HG02852 (cell line): ENCODE data around the gene ADD1.

Experiments used
- ATAC-seq: cut with Tn5 transposase; IDR thresholded peaks from one replicate; pipeline ENCODE4 v1.9.1; 2021; ENCODE audit warnings: mild to moderate bottlenecking, moderate library complexity; ENCODE audit not compliant: unreplicated experiment

The ADD1 gene

DNA sequence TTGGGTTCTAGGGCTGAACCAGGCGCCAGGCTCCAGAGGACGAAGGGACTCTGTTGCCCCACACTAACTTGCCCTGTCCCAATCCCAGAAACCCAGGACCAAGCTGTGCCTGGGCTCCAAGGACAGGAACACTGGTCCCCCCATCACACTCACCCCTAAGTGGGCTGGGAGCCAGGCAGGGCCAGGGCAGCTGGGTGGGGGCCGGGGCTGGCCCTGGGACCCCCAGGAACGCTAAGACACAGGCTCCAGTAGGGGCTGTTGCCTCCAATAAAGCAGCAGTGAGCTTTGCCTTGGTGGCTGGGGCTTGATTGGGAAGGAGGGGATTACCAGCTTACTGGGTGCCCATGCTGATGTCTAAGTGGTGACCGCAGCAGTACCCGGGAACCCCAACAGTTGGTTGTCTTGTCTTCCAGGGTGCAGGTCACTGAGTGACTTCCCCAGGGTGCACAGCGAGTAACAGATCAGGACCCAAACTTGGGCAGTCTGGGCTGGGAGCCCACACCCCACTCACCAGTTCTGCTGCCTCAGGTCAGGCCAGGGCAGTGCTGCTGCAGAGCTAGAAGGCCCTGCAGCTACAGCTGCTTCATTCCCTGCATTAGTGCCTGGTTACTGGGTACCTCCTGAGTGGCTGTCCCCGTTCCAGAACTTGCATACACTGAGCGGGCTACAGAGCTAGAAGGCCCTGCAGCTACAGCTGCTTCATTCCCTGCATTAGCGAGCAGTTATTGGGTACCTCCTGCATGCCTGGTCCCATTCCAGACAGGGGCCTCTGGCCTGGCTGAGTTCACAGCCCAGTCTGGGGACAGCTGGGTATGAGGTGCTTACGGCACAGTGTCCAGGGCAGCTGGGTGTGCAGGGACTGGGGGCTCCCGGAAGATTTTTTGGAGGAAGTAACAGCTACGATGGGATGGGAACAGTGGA is 9.4 kb upstream of the ADD1 start:
- ATAC-seq, result no peak

DNA sequence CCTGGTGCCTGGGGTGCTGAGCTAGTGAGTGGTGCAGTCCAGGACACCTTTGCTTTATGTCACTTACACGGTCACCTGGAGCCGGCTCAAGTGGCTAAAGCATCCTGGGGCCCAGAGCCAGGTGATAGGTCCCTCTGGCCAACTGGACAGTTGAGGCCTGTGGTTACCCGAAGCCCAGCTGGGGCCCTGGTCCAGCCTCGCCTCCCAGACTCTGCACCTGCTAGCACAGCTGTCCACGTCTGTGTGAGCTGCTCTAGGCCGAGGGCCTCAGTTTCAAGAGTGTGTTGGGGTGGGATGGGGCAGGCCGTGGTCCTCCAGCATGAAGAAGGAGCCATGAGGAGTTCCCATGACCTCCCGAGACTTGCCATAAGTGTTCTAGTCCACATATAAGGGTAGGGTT is 7.7 kb upstream of the ADD1 start:
- ATAC-seq, result no peak

DNA sequence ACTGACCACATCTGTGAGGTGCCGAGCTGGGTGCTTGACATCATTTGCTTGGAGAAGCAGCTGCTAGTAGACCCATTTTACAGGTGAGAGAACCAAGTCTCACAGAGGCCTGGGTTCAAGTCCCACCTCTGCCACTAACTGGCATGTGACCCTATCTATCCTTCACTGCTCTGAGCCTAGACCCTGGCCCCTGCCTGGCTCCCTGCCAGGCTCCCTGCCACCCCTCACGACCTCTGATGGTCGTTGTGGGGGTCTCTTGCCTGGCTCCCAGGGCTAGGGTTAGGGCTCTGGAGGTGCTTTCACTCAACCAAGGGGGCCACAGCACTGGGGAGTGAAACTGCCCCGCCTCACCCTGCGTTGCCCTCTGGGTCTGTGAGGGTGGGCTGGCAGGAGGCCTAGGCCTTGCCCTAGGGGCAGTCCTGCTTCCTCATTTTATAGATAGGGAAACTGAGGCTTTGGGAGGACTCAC is 7.2 kb upstream of the ADD1 start:
- ATAC-seq, result no peak

DNA sequence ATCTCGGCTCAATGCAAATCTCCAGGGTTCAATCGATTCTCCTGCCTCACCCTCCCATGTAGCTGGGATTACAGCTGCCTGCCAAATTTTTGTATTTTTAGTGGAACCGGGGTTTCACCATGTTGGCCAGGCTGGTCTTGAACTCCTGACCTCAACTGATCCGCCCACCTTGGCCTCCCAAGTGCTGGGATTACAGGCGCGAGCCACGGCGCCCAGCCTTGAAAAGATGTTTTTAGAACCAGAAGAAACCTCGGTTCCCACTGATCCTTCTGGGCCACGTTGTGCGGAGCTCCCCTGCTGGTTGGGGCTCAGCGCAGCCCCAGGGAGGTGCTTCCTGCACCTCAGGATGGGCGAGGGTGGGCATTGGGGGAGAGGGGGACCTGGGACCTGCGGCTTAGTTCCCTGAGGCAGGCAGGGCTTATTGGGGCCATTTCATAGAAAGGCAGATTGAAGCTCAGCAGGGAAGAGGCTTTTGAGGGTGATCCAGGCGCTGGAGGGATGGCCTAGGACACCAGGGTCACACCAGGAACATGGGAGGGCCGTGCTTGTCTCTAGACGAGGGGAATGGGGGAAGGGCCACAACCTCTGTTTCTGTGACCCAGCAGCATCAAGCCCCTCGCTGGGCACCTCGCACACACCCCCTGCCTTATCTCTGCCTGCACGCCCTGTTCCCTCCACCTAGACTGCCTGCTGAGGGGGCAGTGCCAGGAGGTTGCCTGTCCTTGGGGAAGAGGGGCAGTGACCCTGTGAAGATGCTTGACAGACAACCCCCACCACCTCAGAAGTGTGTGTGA is 6.3 kb upstream of the ADD1 start:
- ATAC-seq, result no peak

DNA sequence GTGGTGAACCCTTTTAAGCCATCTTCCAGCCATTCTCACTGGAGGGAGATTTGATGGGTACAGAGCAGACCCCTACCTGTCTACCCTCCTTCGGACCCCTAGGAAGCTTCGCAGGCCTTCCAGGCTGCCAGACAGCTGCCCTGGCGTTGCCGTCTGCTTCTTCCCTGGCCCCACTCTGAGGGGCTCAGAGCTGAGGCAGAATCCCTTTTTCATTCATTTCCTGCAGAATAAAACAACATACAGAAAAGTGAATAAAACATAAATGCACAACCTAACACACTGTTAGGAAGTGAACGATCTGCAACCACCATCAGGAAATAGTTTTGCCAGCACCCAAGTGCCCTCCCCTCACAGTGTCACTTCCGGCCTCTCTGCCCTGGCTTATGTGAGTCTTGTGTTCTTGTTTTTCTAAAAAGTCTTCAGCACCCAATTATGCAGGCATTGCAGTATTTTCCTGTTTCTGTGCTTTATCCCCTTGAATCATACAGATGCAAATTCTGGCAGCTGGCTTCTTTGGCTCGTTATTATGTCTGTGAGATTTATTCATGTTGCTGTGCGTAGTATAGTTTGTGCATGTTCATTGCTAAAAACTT is 5.6 kb upstream of the ADD1 start:
- ATAC-seq, result no peak

DNA sequence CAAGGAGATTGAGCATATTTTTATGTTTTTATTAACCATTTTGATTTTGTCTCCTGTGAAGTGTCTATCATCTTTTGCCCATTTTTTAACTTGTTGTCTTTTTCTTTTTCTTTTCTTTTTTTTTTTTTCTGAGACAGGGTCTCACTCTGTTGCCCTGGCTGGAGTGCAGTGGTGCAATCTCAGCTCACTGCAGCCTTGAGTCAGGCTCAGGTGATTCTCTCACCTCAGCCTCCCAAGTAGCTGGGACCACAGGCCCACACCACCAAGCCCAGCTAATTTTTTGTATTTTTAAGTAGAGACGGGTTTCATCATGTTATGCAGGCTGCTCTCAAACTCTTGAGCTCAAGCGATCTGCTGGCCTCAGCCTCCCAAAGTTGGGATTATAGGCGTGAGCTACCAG is 4.6 kb upstream of the ADD1 start:
- no peak for ATAC-seq

DNA sequence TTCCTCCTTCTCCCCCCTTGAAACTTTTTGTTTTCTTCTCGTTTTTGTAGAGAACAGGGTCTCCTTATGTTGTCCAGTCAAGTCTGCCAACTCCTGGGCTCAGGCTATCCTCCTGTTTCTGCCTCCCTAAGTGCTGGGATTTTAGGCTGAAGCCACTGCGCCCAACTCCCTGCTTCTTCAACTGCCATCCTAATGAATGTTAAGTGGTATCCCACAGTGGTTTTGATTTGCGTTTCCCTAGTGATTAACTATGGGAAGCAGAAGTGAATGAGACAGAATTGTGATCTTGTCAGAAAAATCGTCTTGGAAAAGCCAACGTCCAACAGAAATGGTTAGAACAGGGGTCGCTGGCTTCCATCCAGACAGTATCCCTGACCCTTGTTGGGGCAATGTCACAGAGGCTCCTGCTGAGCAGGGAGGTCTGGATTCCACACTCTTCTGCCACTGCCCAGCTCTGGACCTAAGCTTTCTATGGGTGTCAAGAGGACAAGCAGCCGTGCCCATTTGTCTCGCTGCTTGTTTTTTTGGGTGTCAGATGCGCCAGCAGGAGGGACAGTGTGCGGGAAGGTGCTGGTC is 869 bp upstream of the ADD1 start:
- peak; percentile 1 for ATAC-seq

DNA sequence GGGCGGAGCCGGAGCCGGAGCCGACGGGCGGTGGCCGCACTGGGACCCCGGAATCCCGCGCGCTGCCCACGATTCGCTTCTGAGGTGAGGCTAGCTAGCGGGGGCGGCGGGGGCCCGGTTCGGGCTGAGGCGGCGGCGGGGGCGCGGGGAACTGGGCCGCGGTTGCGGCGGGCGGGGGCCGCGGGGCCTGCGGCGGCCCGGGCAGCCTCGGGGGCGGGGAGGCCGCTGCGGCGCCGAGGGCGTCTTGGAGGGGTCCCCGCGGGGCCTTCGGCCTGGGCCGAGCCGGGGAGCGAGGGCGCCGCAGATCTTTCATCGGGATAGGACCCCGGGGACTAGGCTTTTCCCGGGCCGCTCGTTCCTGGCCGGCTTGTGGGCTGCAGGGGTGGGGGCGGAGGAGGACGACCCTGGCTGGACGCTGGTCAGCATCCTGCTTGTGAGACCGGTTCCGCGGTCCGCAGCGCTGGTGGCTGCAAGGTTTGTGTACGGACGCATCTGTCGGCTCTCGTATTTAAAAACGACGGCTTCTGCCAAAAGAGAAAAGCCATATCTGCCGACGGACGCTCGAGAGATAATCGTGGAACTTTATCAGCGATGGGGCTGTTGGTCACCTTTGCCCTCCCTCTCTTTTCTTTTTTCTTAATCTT is 419 bp downstream of the ADD1 start:
- ATAC-seq, result no peak

DNA sequence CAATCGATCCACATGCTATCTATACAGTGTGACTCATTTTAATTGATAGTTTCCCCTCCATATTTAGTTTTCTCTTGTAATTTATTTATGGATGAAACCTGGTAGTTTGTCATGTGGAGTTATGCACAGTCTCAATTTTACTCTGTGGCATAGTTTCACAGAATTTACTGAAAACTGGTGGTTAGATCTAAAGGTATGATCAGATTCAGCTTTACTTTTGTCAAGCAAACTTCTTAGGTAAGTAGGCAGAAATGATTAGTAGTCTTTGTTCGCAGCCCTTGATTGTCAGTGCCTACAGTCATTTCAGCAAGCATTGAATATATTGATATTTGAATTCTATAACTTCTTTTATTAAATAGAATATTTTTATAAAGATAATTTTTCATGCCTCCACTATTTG is 2.5 kb downstream of the ADD1 start:
- no peak for ATAC-seq

DNA sequence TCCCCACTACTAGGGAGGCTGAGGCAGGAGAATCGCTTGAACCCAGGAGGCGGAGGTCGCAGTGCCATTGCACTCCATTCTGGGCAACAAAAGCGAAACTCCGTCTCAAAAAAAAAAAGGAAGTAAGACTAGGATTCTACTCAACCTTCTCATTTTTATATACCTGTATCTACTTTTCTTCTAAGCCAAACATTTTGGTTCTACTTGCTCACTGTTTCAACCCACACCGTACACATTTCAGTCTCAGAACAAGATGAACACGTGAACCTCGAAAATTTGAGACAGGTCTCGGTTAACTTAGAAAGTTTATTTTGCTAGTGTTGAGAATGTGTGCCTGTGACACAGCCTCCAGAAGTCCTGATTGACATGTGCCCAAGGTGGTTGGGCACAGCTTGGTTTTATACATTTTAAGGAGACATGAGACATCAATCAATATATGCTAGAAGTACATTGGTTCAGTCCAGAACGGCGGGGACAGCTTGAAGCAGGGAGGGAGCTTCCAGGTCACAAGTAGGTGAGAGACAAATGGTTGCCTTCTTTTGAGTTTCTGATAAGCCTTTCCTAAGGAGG is 3.7 kb downstream of the ADD1 start:
- ATAC-seq, result no peak

DNA sequence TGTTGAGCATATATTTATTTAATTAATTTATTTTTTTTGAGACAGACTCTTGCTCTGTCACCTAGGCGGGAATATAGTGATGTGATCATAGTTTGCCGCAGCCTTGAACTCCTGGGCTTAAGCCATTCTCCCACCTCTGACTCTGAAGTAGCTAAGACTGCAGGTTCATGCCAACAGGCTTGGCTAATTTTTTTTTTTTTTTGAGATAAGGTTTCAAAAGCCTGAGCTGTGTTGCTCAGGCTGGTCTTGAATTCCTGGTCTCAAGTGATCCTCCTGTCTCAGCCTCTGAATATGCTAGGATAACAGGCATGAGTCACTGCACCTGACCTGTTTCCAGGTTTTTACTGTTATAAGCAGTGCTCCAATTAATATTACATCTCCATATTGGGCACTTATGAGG is 4.8 kb downstream of the ADD1 start:
- no peak for ATAC-seq

DNA sequence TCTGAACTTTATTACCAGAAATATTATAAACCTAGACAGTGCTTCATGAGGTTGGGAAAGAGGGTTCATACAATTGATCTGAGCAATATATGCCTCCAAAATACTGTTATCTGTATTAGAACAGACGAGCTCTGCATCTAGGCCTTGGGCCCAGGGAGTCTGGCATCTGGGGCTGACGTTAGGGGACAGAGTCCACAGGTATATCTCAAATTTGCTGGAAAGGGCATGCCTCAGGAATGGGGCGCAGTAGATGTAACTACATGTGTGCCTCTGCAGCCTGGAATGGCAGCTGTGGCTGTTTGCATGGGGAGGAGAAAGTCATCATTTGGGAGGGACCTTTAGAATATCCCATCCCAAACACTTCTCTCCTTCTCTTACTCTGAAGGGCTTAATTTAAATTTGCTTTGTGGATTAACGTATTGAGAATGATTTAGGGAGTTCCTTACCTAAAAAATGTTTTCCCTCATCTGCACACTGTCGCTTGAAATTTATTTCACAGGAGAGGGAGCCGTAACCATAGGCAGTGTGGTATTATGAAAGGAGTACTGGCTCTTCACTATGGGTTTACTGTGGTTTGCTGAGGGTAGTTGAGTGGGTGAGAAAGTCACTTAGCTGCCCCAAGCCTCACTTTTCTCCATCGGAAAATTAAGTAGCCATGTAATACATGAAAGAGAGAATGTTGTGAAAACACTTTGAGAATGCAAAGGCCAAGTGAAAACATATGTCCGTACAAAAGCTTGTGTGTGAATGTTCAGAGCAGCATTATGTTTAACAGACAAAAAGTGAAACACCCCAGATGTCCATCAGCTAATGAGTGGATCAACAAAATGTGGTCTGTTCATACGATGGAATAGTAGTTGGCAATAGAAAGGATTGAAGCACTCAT is 5.9 kb downstream of the ADD1 start:
- no peak for ATAC-seq

DNA sequence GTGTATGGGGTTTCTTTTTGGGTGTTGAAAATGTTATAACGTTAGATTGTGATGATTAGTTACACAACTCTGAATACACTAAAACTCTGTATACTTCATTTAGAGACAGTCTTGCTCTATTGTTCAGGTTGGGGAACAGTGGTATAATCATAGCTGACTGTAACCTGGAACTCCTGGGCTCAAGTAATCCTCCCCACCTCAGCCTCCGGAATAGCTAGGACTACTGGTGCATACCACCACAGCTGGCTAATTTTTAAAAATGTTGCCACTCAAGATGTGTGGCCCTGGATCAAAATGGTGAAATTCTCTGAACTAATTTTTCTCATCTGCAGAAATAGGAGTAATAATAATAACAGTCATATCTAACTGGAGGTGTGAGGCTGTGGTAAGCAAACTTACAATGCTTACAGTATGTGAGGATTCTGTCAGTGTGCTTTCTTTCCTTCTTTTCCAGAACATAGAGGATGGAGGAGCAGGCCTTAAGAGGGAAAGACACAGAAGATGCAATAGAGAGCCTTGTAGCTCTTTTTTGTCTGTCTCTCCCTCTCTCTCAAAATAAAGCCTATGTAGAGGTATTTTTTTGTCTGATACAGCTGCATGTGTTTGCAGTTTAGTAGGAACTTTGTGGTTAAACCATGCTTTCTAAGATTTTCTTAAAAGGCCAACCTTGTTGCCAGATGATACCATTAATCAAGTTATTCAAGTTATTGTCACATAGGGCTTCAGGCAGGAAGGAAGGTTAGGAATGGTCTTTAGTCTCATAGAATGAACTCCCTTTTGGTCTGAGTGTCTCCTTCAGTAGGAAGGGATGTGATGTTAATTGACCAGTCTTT is 7.5 kb downstream of the ADD1 start:
- ATAC-seq, result no peak

DNA sequence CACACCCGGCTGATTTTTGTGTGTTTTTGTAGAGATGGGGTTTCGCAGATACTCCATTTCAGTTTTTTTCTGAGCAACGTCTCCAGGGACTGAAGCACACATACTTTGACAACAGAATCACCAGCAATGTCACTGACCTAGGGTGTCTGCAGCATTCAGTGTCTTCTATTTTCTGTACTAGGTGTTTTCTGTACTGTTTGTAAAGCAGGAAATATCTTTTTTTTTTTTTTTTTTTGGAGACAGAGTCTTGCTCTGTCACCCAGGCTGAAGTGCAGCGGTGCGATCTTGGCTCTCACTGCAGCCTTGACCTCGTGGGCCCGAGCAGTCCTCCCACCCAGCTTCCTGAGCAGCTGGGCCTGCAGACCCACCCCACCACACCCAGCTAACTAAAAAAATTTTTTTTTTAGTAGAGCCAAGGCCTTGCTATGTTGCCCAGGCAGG is 8.9 kb downstream of the ADD1 start:
- peak; percentile 67 for ATAC-seq

DNA sequence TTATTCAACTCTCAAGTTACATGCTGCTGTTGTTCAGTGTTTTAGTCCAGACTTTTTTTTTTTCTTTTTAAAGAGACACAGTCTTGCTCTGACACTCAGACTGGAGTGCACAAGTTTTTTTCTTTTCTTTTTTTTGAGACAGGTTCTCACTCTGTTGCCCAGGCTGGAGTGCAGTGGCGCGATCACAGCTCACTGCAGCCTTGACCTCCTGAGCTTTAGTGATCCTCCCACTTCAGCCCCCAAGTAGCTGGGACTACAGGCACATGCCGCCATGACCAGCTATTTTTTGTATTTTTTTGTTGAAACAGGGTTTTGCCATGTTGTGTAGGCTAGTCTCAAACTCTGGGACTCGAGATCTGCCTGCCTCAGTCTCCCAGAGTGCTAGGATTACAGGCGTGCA is 11.9 kb downstream of the ADD1 start:
- no peak for ATAC-seq

DNA sequence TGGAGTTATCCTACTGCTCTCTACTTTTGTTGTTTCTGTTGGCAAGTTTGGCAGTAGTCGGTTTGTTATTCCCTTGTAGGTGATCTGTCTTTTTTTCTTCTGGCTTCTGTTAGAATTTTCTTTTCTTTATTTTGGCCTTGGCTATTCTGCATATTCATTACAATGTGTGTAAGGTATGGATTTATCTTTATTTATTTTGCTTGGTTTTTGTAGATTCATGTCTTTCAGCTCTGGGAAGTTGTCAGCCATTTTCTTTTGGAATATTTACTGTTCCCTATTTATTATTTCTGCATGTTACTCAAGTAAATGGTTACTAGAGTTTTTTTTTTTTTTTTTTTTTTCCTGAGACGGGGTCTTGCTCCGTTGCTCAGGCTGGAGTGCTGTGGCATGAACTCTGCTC is 12.6 kb downstream of the ADD1 start:
- ATAC-seq, result no peak

DNA sequence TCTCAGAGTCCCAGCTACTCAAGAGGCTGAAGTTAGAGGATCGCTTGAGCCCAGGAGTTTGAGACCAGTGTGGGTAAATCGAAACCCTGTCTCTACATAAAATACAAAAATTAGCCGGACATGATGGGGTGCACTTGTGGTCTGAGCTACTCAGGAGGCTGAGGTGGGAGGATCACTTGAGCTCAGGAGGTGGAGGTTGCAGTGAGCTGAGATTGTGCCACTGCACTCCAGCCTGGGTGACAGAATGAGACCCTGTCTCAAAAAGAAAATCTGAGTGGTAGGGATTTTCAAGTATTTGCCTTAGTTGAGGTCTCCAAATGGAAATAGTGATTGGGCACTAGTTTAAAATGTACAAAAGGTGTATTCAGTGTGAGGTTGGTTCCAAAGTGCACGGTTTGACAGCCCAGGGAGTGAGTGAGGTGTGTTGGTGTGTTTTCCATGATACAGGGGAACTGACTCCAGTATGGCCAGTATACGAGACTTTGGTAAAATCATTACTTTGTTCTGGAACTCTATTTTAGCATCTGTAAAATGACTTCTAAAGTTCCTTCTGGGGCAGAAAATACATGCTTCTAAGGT is 13.8 kb downstream of the ADD1 start:
- no peak for ATAC-seq
